Stimulated activated CD8-positive, alpha-beta memory T cell treated with anti-CD3 and anti-CD28 coated beads, Interleukin-2, amount 100 ng/mL, for 1 hour (primary cell): Measurements from ENCODE around the gene PTPRT.
"Not testable (repeated sequence)": the region's sequence is repeated elsewhere in the genome, so short reads cannot be mapped to it uniquely, and the experiment has no call there.

Experiments
- DNase-seq, 2 donors: peaks; one replicate each; pipeline ENCODE4 v3.0.0-alpha.2; 2020; ENCODE audit warnings: low read depth in 2 of 2

Gene PTPRT

DNA sequence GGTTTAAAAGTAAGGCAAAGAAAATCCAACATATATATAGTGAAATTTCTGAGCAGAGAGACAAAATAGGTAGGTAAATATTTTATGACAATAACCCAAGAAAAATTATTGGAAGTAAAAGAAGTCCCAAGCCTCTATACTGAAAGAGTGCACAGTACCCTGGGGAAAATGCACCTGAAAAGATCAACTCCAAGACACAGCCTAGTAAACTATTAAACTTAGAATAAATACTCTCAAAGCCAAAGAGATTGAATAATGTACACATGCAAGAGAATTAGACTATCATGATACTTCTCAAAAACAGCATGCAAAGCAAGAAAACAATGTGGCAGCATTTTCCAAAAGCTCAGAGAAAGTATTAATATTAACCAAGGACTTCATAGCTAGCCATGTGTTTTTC is 894.7 kb downstream of the PTPRT start:
- DNase-seq, result no peak

DNA sequence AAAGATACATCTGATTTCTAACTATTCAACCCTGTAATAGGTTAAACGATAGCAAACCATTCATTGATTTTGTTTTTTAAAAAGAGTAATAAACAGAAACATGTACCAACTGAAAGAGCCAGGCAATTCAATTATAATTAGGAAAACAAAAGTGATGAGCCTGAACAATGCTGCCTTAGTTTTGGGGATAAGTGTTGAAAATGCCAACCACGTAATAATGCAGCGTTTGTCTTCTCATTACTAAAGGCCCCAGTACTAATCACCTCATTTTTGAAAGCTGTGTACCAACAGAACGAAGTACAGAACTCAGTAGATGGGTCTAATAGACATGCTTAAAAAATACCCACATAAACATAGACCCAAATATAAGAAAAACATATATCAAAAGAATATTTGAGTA is 907.9 kb downstream of the PTPRT start:
- DNase-seq, result no peak

DNA sequence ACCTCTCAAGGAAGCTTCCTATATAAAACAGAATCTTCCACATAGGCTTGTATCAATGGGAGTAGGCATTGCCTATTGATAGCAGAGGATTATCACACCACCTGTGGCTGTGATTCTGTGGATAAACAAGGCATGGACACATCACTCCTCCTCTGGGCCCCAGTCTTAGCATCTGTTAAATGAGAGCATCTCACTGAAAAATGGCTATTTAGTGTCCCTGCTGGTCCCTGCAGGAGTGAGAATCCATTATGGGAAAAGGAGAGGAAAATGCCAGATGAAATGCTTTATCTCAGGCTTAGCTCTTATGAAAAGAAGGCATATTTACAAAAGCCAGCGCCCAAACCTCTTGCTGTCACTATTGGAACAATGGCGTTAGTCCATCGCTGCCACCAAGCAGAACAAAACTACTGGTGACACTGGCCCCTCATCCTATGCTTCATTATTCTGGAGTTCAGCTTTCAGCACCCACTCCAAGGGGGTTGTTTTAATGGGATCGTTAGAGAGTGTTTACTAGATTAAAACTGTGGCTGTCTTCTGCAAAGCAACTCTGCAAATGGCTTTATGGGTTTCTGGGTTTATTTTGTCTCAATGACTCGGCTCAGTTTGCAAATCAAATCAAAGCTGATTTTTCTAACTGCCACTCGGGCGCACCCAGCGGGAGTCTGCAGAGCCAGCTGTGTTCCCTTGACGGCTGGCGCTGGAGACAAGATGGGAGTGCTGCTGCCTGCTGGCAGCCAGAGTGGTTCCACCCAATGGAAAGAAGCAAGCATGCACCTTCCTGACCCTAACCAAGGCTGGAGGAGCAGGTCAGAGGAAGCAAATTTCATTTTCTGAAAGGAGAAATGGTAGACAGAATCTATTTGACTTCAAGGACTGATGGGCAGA is 912.7 kb downstream of the PTPRT start:
- no peak for DNase-seq

DNA sequence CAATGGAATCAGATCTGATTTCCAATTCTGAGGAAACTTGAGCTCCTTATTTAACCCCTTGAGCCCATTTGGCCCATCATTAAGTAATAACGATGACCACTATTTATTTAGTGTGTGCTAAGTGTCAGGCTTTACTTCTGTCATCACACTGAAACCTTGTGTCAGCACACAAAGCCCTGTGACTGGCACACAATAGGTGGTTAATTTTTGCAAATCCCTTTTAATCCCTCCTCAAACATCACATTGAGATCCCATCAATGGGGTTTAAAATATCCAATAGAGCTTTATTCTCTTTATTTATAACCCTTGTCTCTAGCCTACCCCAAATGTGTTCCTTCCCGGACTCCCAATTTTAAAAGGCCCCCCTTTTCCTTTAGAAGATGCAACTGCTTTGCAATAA is 914.7 kb downstream of the PTPRT start:
- no peak for DNase-seq

DNA sequence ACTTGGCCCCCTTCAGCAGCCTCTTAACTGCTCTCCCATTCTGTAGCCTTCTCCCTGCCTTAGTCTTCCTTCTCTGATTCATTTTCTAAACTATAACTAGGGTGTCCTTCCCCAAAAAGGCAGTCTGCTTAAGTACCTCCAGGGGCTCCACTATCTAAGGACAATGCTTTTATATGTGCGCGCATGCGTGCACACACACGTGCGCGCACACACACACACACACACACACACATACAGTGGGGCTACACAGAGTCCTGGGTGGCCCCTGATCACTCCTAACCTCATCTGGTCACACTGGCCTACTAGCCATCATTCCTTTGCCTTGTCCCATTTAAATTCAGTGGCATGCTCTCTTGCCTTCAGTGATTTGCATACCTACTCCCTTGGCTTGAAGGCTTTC is 917.2 kb downstream of the PTPRT start:
- no peak for DNase-seq

DNA sequence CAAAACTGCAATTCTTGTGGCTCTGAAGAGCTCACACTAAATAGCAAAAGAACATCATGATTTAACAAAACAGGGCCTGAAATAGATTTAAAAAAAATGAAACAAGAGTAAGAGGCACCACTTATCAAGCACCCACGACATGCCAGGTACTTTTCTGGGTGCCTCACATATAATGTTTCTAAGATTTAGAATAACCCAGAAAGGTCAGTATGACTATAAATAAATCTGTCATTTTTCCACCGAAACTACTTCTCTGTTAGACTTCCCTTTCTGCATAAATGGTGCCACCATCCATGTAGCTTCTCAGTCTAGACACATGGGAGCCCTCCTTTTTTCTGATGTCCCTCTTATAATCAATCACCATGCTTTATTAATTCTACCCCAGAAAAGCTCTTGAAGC is 919.2 kb downstream of the PTPRT start:
- no peak for DNase-seq

DNA sequence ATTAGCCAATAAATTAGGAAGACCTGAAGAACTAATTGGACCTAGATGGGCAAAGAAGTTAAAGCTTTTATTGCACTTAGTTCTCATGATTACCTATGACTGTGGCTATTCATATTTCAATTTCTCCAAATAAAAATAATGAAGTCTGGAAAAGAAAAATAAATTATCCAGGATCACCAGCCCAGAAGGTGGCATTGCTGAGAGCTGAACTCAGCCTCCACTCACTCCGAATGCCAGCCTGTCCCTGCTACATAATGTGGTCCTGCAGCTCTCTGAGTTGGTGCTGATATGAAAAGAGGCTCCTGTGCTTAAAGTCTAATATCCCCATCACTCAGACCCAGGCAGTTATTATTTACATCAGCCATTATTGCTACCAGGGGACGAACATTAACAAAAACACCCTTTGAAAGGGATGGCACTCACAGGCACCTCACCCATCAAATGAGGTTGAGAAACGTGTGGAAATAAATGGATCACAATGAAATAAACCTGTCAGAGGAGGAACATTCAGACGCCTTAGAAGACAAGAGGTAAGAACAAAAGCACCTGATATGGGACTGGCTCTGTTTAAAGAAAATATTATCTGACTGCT is 921.8 kb downstream of the PTPRT start:
- no peak for DNase-seq

DNA sequence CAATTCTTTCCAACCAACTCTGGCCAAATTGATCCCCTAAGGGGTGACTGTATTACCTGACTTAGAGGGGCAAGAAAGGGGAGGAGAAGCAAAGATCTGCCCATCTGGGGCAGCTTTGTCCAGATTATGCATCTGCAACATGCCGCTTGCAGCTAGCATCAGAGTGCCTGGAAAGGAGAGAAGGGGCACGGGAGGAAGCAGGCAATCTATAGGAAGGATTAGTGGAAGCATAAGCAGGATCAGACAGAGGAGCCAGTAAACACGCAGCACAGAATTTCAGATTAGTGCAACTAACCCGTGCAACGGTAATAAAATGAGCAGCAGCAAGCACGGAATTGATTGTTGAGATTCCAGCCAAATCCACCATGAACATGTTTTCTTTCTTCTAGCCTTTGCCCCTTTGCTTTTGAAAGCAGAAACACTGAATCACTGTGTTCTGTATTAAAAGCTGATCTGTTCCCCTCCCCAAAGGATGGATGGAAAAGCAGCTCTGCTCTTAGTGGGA is 927.9 kb downstream of the PTPRT start:
- no peak for DNase-seq

DNA sequence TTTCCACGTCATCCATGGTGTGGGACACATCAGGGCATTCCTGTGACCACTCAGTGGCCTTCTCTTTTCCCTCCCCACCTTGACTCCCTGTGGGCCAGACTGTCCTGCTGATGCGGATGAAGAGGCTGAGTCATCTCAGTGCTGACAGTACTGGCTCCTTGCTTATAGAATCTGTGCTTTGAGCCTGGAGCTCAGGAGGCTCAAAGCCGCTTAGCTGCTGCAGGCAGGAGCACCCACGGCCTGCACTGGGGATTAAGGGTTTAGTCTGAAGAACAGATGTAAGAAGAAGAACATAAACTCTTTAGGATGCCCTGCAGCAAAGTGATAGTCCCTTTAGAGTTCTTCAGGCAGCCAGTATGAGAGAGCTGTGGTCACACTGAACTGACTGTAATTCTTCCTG is 929.5 kb downstream of the PTPRT start:
- no peak for DNase-seq

DNA sequence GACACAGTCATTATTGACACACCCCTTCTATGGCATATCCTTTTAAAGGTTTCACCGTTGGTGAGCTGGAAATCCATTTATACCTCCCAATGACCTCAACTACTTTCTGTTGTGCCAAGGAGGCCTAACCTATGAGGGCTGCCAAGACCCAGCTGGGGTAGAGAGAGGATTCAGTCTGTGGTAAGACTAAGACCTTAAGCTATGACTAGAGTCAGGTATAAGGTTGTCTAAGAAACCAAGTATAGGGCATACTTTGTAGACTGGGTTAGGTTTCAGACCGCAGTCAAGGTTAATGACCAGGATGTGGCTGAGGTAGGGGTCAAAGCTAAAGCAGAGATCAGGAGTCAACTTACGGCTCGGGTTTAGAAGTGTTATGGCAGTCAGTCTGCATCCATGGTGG is 930.3 kb downstream of the PTPRT start:
- no peak for DNase-seq

DNA sequence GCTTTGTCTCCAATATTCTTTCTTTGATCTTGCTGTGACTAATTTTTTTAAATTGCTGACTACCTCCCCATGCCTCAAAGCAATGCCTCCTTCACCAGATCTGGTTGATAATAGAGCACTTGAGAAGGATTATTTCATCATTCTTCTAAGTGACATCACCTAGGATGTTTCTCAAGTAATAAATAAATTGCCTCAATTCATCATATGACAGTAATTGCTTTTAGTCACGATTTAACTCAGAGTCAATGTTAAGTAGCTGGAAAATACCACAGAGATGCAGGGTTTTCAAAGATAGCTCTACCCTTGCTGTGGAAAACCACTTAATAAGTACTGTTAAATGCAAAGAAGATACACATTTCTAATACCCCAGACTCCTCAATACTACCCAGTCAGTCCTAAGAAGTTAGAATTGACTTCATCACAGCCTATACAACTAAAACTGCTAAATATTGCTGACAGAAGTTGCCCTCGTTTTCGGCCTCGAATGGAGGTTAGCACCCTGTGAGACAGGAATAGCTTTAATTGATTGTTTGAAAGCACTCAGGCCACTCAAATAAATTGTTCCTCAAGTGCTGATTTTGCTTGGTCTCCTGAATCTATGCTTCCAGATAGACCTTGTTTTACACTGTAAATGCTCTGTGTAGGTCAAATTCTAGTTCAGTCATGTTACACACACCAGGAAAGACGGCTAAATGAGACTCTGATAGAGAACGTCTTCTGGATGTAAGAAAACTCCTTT is 931.0 kb downstream of the PTPRT start:
- DNase-seq, result no peak

DNA sequence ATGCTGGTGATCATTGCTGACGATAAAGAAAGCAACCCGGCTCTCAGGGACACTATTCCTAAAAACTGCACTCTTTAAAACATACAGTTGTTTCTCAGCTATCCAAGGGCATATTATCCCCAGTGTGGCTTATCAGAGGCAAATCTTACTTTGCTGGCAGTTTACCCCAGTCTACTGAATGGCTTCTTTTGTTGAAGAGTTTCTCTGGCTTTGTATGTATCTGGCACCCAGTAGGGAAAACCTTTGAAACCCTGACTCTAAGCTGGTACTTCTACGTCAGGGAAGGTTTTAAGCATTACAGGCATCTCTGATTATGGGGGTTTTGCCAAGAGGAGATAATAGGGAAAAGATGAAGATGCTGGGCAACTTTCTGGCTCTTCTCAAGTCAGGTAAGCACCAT is 933.9 kb downstream of the PTPRT start:
- no peak for DNase-seq

DNA sequence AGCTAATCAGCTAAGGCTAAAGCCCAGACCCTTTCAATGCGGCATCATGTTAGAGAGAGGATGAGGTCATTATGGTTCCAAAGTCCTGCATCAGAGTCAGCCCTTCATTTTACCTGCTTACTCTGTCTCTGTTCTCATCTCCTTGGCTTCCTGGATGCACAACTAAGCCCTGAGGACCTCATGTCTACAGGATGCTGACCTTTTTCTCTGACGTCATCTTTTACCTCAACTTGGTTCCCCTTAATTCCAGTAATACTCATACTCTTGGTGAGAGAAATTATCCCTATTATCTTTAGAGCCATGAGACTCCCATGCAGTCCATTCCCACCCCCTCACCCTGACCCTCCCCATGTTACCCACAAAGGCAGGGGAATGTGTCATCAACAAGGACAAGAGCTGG is 935.0 kb downstream of the PTPRT start:
- DNase-seq, result no peak

DNA sequence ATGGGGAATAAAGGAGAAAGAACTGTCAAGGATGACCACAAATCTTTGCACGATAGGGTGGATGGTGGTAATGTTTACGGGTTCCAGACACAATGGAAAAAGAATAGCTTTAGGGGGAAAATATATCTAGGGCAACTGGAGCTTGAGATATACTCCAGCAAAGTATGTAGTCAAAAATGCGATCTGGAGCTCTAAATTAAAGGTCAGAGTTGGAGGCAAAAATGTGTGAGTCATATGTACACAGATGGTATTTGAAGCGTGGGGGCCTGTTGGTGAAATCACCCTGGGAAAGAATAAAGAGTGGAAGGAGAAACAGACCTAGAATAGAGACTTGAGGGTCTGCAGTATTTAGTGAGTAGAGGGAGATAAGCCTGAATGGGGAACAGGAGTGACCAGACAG is 937.6 kb downstream of the PTPRT start:
- DNase-seq, result no peak

DNA sequence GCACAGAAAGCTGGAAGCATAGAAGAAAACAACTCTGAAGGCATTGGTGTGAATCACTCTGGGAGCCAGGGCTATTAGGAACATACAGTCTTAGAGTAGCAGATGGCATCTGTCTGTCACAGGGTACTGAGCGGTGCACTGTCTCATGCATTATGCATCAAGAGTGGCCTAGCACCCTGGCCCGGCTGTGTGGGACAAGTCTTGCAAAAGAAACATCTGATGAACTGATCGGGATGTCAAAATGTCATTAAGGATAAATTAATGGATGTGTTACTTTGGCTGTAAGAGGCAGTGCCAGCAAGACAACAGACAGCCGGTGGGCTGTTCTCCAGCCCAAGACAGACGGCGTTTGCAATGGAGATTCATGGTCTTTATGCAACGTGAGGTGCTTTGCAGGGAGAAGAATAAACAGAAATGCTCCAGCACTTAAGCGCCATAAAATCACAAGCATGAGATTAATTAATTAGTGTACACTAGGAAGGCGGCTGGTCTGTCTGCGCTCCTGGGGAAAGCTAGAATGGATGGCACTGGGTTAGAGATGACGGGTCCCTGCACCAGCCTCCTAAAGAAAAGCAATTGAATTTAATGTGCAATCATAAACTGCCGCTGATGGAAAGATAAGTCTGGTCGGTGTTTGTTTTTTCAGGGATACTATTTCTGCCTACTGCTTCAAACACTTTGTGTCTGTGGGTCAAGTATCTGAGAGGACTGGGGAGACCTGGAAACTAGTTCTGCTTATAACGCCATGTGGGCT is 970.9 kb downstream of the PTPRT start:
- no peak for DNase-seq

DNA sequence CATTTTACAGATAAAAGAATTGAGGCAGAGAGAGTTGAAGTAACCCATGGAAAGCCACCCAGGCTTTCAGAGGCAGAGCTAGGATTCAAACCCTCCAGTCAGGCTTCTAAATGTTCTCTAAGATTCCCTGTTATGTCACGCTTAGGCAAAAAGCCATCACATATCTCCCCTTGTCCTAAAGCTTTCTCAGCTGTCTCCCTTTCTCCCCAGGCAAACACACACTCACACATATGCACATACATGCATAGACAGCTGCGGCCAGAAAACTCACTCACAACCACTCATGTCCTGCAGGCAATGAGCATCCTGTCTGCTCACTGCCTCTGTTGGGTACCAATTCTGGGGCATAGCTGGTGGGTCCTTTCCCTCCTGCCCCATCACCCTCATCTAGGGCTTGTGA is 975.6 kb downstream of the PTPRT start:
- DNase-seq, result no peak

DNA sequence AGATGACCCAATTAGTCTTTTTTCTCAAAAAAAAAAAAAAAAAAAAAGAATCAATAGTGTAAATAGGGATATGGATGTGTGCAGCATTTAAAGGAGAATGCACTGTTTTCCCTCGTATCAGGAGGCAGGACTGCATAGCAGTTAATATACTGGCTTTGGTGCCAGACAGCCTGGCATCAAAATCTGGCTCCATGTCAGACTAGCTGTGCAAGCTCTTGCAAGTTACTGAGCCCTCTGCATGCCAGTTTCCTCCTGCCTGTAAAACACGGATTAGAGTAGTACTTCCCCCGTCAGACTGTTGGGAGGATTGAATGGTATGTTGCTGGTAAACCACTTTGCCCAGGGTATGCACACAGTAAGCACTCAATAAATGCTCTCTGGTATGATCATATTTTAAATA is 977.3 kb downstream of the PTPRT start:
- no peak for DNase-seq

DNA sequence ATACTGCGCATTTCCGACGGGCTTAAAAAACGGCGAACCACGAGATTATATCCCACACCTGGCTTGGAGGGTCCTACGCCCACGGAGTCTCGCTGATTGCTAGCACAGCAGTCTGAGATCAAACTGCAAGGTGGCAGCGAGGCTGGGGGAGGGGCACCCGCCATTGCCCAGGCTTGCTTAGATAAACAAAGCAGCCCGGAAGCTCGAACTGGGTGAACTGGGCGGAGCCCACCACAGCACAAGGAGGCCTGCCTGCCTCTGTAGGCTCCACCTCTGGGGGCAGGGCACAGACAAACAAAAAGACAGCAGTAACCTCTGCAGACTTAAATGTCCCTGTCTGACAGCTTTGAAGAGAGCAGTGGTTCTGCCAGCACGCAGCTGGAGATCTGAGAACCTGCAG is 983.1 kb downstream of the PTPRT start:
- DNase-seq, result not testable (repeated sequence)

DNA sequence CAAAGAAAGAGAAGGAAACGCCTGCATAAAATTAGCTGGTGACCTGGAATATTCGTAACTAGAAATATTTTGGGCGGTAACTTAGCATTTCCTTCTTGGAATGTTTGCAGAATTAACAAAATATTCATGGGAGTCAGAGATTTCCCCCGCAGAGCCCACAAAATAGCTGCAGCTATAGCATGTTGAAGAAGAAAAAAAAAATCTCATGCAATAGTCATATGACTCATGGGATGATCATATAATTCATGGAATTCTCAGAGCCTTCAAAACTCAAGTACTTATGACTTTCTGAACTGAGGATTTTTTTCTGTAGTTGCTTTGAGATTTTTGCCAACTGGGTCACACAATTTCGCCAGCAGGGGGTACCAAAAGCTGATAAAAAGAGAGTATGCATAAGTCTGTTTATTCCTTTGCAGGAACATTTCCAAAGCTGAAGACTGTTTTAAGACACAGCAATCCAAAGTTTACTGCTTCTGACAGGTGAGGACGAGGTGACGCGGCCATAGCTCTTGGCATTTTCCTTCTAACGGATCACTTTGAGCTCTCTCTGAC is 985.5 kb downstream of the PTPRT start:
- DNase-seq, result no peak

DNA sequence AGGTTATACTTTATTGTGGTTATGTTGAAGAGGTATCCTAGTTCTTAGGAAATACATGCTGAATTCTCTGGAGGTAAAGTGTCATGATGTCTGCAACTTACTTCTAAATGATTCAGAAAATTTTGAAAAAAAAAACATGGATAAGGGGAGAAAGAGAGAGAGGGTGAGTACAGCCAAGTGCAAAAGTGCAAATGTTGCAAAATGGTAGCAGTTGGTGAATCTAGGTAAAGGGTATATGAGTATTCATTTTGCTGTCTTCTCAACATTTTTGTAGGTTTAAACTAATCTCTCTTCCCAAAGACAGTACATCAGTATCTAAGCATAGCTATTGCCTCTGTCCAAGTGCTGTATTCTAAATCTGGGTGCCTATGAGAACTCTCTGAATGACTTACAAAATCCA is 992.1 kb downstream of the PTPRT start:
- DNase-seq, result no peak

DNA sequence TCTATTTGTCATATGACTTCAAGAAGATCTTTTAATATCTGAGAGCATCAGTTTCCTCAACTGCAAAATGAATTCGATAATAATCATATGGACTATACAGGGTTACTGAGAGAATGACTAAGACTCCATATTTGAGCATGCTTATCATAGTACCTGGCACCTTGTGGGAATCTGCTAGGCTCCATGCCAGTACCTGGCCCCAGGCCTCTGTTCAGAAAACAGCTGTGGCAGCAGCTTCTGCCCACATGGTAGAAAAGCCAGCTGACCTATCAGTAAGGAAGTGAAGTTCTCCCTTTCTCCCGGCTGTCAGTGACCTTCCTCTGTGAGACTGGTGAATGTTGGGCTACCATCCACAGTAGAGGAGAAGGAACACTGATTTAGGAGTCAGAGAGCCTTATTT is 996.6 kb downstream of the PTPRT start:
- no peak for DNase-seq

DNA sequence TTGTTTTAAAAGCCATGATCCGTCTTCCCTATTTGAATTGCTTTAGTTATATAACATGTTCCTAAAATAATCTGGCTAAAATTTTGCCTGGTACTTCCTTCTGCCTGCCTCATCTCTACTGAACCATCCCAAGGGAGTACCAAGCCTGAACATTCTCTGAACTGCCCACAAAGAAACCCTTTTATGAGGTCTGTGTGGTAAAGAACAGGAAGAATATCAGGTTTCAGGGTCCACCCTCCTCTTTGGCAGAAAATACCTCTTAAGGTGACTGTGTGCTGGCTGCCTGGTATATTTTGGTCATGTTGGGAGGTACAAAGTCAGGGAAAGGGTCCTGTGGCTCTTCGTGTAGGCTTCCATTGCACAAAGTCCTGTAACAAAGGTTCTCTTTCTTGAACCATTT is 997.4 kb downstream of the PTPRT start:
- DNase-seq, result no peak
